Brain pericyte (primary cell): ENCODE measurements around the gene TMEM259.

Source experiments
- DNase-seq: peaks from one replicate; pipeline ENCODE4 v3.0.0-alpha.2; 2012; ENCODE audit warnings: low read depth, low spot score

TMEM259 gene

GRCh38 chr19:963486-963951, 57.4 kb downstream of the TMEM259 start:
- DNase-seq, result no peak

GRCh38 chr19:962683-963400, 58.1 kb downstream of the TMEM259 start:
- DNase-seq, result no peak

- no peak for DNase-seq
Measured at GRCh38 chr19:961866-962620, 58.9 kb downstream of the TMEM259 start.

GRCh38 chr19:960601-960938, 60.4 kb downstream of the TMEM259 start:
- no peak for DNase-seq

DNA sequence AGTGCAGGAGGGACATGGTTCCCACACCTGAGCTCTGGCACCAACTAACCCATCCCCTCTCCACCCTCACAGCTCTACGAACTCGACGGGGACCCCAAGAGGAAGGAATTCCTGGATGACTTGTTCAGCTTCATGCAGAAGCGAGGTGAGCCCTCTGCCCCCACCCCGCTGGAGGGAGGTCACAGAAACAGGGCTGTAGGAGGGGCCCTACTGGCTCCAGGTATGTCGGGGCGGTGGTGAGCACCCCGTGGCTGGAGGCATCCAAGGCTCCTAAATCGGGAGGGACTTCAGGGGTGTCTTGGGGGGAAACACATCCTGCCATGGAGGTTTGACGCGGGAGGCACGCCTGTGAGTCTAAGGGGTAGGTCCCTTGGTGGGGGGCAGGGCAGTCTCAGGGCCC, 60.9 kb downstream of the TMEM259 start:
- no peak for DNase-seq
